GM23338 (cell line): ENCODE data around the gene FFAR3. TPM values are rescaled to one million over a fixed set of nuclear protein-coding genes. Genes with fewer than 3 reads are reported as not detected.

Source experiments
- ATAC-seq: fragments of 200-7000 bp; cut with Tn5 transposase; 3 replicates; pipeline ENCODE4 v1.9.1; 2020
- DNase-seq: peaks from one replicate; pipeline ENCODE4 v3.0.0-alpha.2; 2015; ENCODE audit warnings: low spot score
- H2AFZ ChIP-seq: fragments of 200-600 bp; sonication (generic); 2 replicates; pipeline ENCODE4 v1.8.0; 2016; ENCODE audit warnings: antibody characterized with exemption, mild to moderate bottlenecking, moderate library complexity
- H3F3A ChIP-seq: fragments of 200-600 bp; sonication (generic); replicated peaks from 2 replicates; pipeline ENCODE4 v1.8.0; 2017; ENCODE audit warnings: antibody characterized with exemption, mixed run types, low read depth
- H3K27ac ChIP-seq: fragments of 200-600 bp; sonication (generic); 2 replicates; pipeline ENCODE4 v1.6.1; 2016; ENCODE audit warnings: low read depth
- H3K27me3 ChIP-seq: fragments of 200-600 bp; sonication (generic); 2 replicates; pipeline ENCODE4 v1.8.0; 2016; ENCODE audit warnings: mild to moderate bottlenecking, mixed run types, moderate library complexity; ENCODE audit not compliant: insufficient read depth
- H3K36me3 ChIP-seq: fragments of 200-600 bp; sonication (generic); 2 replicates; pipeline ENCODE4 v1.8.0; 2016; ENCODE audit warnings: mild to moderate bottlenecking; ENCODE audit not compliant: insufficient read depth
- H3K4me1 ChIP-seq: fragments of 200-600 bp; sonication (generic); 2 replicates; pipeline ENCODE4 v1.8.0; 2016; ENCODE audit warnings: mild to moderate bottlenecking, moderate library complexity; ENCODE audit not compliant: insufficient read depth
- H3K4me2 ChIP-seq: fragments of 200-600 bp; sonication (generic); 2 replicates; pipeline ENCODE4 v1.7.1; 2017; ENCODE audit warnings: mixed run types
- H3K4me3 ChIP-seq: fragments of 200-600 bp; sonication (generic); 2 replicates; pipeline ENCODE4 v1.6.1; 2016; ENCODE audit warnings: mixed run types
- H3K79me2 ChIP-seq: fragments of 200-600 bp; sonication (generic); replicated peaks from 2 replicates; pipeline ENCODE4 v1.8.0; 2017; ENCODE audit warnings: mild to moderate bottlenecking; ENCODE audit not compliant: insufficient read depth
- H3K9me2 ChIP-seq: fragments of 200-600 bp; sonication (generic); 2 replicates; pipeline ENCODE4 v1.8.0; 2017; ENCODE audit not compliant: insufficient read depth
- H4K20me1 ChIP-seq: fragments of 200-600 bp; sonication (generic); replicated peaks from 2 replicates; pipeline ENCODE4 v1.8.0; 2017; ENCODE audit warnings: mild to moderate bottlenecking; ENCODE audit not compliant: insufficient read depth
- H3K27ac Mint-ChIP-seq: 2 replicates; pipeline ENCODE4 v1.8.0; 2020; ENCODE audit warnings: inconsistent platforms, mild to moderate bottlenecking, moderate library complexity, mixed read lengths
- H3K27me3 Mint-ChIP-seq: 3 replicates; pipeline ENCODE4 v1.8.0; 2022; ENCODE audit warnings: low read depth, mild to moderate bottlenecking, moderate library complexity, mixed read lengths, inconsistent platforms; ENCODE audit not compliant: insufficient read depth, poor library complexity
- H3K36me3 Mint-ChIP-seq: 3 replicates; pipeline ENCODE4 v1.8.0; 2021; ENCODE audit warnings: low read depth, mild to moderate bottlenecking, inconsistent platforms, moderate library complexity, mixed read lengths
- H3K4me1 Mint-ChIP-seq: 3 replicates; pipeline ENCODE4 v1.8.0; 2020; ENCODE audit warnings: mild to moderate bottlenecking, inconsistent platforms, mixed read lengths
- H3K4me3 Mint-ChIP-seq: 3 replicates; pipeline ENCODE4 v1.8.0; 2021; ENCODE audit warnings: moderate library complexity, mild to moderate bottlenecking, inconsistent platforms, mixed read lengths
- H3K9me3 Mint-ChIP-seq: 3 replicates; pipeline ENCODE4 v1.8.0; 2020; ENCODE audit warnings: moderate library complexity, mild to moderate bottlenecking, inconsistent platforms, mixed read lengths
- CREB1 ChIP-seq: fragments of 250-450 bp; sonication (Bioruptor Pico); IDR thresholded peaks from 2 replicates; pipeline ENCODE4 v1.5.0; 2020; ENCODE audit warnings: low read depth, mild to moderate bottlenecking, moderate library complexity
- ETS1 ChIP-seq: IDR thresholded peaks from 2 replicates; pipeline ENCODE4 v1.6.1; 2016; ENCODE audit warnings: antibody characterized with exemption
- EZH2 ChIP-seq: fragments of 200-600 bp; sonication (generic); IDR thresholded peaks from one replicate; pipeline ENCODE4 v1.8.0; 2017; ENCODE audit warnings: antibody characterized with exemption, mild to moderate bottlenecking, low read depth; ENCODE audit not compliant: unreplicated experiment
- EZH2phosphoT487 ChIP-seq: fragments of 200-600 bp; sonication (generic); IDR thresholded peaks from one replicate; pipeline ENCODE4 v1.8.1; 2018; ENCODE audit warnings: antibody characterized with exemption; ENCODE audit not compliant: unreplicated experiment
- JUNB ChIP-seq: IDR thresholded peaks from one replicate; pipeline ENCODE4 v1.6.1; 2016; ENCODE audit warnings: antibody characterized with exemption; ENCODE audit not compliant: unreplicated experiment
- NANOG ChIP-seq: IDR thresholded peaks from 2 replicates; pipeline ENCODE4 v1.6.1; 2016; ENCODE audit warnings: antibody characterized with exemption, borderline replicate concordance
- POLR2AphosphoS5 ChIP-seq: IDR thresholded peaks from 2 replicates; pipeline ENCODE4 v1.6.1; 2016; ENCODE audit warnings: antibody characterized with exemption, low read depth
- ZNF114 ChIP-seq: fragments of 250-450 bp; sonication (Bioruptor Pico); IDR thresholded peaks from 2 replicates; pipeline ENCODE4 v1.5.0; 2020; ENCODE audit warnings: mild to moderate bottlenecking, moderate library complexity
- ZNF331 ChIP-seq: fragments of 250-450 bp; sonication (Bioruptor Pico); IDR thresholded peaks from 2 replicates; pipeline ENCODE4 v1.5.0; 2020; ENCODE audit warnings: low read depth, mild to moderate bottlenecking, moderate library complexity
- polyA plus RNA-seq: library from polyadenylated mRNA; unstranded; fragments of >200 nt; fragmentation: Nextera tagmentation; extraction: Ambion mirVana; gene quantifications from 2 replicates; pipeline ENCODE4 v1.2.1, GENCODE V29; 2016
- total RNA-seq: library from RNA; depleted of rRNA; stranded (reverse); fragments of >200 nt; shearing (Covaris generic); gene quantifications from 2 replicates; pipeline ENCODE4 v1.2.3, GENCODE V29; 2014
- TF ChIP-seq, protein P1 (sequence below): fragments of 250-450 bp; sonication (Bioruptor Pico); IDR thresholded peaks from 2 replicates; pipeline ENCODE4 v1.5.0; 2020; ENCODE audit warnings: mild to moderate bottlenecking, moderate library complexity
- TF ChIP-seq, protein P2 (sequence below), 2 experiments: fragments of 200-600 bp in 1 of 2; sonication (generic) in 1 of 2; conservative IDR thresholded peaks; 2 replicates each; pipeline versions ENCODE4 v1.5.1 to v1.6.1; 2016 to 2017; ENCODE audit warnings: antibody characterized with exemption in 2 of 2, low read depth in 2 of 2, mild to moderate bottlenecking in 2 of 2, moderate library complexity in 1 of 2

The FFAR3 gene
- total and polyA plus RNA-seq, 2 experiments from 2014 or later = 0.35 TPM; not detected in 1

DNA sequence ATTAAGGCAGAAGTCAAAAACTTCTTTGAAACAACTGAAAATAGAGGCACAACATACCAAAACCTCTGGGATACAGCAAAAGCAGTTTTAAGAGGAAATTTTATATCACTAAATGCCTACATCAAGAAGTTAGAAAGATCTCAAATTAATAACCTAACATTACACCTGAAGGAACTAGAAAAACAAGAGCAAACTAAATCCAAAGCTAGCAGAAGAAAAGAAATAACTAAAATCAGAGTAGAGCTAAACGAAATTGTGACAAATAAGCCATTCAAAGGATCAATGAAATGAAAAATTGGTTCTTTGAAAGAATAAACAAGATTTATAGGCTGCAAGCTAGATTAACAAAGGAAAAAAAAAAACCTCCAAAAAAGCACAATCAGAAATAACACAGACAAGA lies 10.1 kb downstream of the FFAR3 start (continued):
- TF ChIP-seq, protein P1, sequence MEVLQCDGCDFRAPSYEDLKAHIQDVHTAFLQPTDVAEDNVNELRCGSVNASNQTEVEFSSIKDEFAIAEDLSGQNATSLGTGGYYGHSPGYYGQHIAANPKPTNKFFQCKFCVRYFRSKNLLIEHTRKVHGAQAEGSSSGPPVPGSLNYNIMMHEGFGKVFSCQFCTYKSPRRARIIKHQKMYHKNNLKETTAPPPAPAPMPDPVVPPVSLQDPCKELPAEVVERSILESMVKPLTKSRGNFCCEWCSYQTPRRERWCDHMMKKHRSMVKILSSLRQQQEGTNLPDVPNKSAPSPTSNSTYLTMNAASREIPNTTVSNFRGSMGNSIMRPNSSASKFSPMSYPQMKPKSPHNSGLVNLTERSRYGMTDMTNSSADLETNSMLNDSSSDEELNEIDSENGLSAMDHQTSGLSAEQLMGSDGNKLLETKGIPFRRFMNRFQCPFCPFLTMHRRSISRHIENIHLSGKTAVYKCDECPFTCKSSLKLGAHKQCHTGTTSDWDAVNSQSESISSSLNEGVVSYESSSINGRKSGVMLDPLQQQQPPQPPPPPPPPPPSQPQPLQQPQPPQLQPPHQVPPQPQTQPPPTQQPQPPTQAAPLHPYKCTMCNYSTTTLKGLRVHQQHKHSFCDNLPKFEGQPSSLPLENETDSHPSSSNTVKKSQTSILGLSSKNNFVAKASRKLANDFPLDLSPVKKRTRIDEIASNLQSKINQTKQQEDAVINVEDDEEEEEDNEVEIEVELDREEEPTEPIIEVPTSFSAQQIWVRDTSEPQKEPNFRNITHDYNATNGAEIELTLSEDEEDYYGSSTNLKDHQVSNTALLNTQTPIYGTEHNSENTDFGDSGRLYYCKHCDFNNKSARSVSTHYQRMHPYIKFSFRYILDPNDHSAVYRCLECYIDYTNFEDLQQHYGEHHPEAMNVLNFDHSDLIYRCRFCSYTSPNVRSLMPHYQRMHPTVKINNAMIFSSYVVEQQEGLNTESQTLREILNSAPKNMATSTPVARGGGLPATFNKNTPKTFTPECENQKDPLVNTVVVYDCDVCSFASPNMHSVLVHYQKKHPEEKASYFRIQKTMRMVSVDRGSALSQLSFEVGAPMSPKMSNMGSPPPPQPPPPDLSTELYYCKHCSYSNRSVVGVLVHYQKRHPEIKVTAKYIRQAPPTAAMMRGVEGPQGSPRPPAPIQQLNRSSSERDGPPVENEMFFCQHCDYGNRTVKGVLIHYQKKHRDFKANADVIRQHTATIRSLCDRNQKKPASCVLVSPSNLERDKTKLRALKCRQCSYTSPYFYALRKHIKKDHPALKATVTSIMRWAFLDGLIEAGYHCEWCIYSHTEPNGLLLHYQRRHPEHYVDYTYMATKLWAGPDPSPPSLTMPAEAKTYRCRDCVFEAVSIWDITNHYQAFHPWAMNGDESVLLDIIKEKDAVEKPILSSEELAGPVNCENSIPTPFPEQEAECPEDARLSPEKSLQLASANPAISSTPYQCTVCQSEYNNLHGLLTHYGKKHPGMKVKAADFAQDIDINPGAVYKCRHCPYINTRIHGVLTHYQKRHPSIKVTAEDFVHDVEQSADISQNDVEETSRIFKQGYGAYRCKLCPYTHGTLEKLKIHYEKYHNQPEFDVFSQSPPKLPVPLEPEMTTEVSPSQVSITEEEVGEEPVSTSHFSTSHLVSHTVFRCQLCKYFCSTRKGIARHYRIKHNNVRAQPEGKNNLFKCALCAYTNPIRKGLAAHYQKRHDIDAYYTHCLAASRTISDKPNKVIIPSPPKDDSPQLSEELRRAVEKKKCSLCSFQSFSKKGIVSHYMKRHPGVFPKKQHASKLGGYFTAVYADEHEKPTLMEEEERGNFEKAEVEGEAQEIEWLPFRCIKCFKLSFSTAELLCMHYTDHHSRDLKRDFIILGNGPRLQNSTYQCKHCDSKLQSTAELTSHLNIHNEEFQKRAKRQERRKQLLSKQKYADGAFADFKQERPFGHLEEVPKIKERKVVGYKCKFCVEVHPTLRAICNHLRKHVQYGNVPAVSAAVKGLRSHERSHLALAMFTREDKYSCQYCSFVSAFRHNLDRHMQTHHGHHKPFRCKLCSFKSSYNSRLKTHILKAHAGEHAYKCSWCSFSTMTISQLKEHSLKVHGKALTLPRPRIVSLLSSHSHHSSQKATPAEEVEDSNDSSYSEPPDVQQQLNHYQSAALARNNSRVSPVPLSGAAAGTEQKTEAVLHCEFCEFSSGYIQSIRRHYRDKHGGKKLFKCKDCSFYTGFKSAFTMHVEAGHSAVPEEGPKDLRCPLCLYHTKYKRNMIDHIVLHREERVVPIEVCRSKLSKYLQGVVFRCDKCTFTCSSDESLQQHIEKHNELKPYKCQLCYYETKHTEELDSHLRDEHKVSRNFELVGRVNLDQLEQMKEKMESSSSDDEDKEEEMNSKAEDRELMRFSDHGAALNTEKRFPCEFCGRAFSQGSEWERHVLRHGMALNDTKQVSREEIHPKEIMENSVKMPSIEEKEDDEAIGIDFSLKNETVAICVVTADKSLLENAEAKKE (CRISPR knock-in tag) = no peak

DNA sequence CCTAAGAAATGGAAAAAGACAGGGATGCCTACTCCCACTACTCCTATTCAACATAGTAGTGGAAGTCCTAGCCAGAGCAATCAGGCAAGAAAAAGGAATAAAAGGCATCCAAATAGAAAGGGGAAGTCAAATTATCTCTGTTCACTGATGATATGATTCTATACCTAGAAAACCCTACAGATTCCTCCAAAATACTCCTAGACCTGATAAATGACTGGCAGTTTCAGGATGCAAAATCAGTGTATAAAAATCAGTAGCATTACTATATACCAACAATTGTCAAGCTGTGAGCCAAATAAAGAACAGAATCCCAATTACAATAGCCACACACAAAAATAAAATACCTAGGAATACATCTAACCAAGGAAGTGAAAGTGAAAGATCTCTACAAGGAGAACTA lies 11.3 kb downstream of the FFAR3 start:
- Histone ChIP-seq H3K27me3 (no peaks in the 10 kb centered on the region), H3K9me2 (no peaks in the 10 kb centered on the region), H4K20me1 (no peaks in the 10 kb centered on the region), H3K4me2 (no peak overlapping the region), H3K27ac (no peak overlapping the region), H2AFZ (no peak overlapping the region), H3K4me1 (no peaks in the 10 kb centered on the region), H3K79me2 (no peaks in the 10 kb centered on the region), H3K4me3 (no peak overlapping the region), H3F3A (no peaks in the 10 kb centered on the region), H3K36me3 (no peaks in the 10 kb centered on the region)
- Mint-ChIP-seq H3K4me3 (no peak overlapping the region), H3K27ac (no peak overlapping the region), H3K27me3 (peaks cover 2% of the 10 kb centered on the region), H3K36me3 (no peaks in the 10 kb centered on the region), H3K9me3 (no peaks in the 10 kb centered on the region; the same call in 2 of the 3 replicates), H3K4me1 (no peaks in the 10 kb centered on the region)
- DNase-seq = no peak
- no peak for ATAC-seq
- TF ChIP-seq JUNB (no peak), ZNF331 (CRISPR knock-in tag) (no peak), ETS1 (no peak), NANOG (no peak), POLR2AphosphoS5 (no peak), EZH2phosphoT487 (no peak), EZH2 (no peak), ZNF114 (no peak), CREB1 (no peak)
- TF ChIP-seq, protein P2, sequence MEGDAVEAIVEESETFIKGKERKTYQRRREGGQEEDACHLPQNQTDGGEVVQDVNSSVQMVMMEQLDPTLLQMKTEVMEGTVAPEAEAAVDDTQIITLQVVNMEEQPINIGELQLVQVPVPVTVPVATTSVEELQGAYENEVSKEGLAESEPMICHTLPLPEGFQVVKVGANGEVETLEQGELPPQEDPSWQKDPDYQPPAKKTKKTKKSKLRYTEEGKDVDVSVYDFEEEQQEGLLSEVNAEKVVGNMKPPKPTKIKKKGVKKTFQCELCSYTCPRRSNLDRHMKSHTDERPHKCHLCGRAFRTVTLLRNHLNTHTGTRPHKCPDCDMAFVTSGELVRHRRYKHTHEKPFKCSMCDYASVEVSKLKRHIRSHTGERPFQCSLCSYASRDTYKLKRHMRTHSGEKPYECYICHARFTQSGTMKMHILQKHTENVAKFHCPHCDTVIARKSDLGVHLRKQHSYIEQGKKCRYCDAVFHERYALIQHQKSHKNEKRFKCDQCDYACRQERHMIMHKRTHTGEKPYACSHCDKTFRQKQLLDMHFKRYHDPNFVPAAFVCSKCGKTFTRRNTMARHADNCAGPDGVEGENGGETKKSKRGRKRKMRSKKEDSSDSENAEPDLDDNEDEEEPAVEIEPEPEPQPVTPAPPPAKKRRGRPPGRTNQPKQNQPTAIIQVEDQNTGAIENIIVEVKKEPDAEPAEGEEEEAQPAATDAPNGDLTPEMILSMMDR (conservative IDR thresholded peaks at IDR 0.05; ENCODE audit: low read depth in 2 of 2) = no peak
